Measurements from ENCODE around the gene SMIM44. TPM values are rescaled to one million over a fixed set of nuclear protein-coding genes. Genes with fewer than 3 reads are reported as not detected.

SMIM44 gene
- total RNA-seq, 4 donors from 2014 or later, result not detected

DNA sequence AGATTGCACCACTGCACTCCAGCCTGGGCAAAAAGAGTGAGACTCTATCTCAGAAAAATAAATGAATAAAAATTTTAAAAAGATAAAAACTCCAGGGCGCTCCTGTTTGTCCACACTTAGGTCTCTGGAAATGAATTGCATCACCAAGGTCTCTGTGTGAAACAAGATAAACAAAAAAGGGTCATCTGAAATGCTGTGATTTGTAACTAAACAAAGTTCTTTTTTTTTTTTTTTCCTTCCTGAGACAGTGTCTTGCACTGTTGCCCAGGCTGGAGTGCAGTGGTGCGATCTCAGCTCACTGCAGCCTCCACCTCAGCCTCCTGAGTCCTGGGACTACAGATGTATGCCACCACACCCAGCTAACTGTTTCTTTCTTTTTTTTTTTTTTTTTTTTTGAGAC, 34.4 kb upstream of the SMIM44 start:
- no peak overlapping the region for H3K27ac ChIP-seq
- no peak overlapping the region for H3K4me3 ChIP-seq
- H3K27me3 ChIP-seq, result no peaks in the 10 kb centered on the region
- H3K4me1 ChIP-seq, result peaks cover 19% of the 10 kb centered on the region
- no peak for TF ChIP-seq POLR2A (IDR thresholded peaks at IDR 0.05)
- TF ChIP-seq, protein P1, sequence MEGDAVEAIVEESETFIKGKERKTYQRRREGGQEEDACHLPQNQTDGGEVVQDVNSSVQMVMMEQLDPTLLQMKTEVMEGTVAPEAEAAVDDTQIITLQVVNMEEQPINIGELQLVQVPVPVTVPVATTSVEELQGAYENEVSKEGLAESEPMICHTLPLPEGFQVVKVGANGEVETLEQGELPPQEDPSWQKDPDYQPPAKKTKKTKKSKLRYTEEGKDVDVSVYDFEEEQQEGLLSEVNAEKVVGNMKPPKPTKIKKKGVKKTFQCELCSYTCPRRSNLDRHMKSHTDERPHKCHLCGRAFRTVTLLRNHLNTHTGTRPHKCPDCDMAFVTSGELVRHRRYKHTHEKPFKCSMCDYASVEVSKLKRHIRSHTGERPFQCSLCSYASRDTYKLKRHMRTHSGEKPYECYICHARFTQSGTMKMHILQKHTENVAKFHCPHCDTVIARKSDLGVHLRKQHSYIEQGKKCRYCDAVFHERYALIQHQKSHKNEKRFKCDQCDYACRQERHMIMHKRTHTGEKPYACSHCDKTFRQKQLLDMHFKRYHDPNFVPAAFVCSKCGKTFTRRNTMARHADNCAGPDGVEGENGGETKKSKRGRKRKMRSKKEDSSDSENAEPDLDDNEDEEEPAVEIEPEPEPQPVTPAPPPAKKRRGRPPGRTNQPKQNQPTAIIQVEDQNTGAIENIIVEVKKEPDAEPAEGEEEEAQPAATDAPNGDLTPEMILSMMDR (IDR thresholded peaks at IDR 0.05), result no peak
- TF ChIP-seq EP300 (IDR thresholded peaks at IDR 0.05), result no peak
- no peak for TF ChIP-seq POLR2AphosphoS5 (IDR thresholded peaks at IDR 0.05)
- DNase-seq (ENCODE audit: low spot score in 2 of 2), result no peak
- WGBS, result 93% methylated on average over 2 of the region's 2 CpGs
- H3K9me3 ChIP-seq, result no peaks in the 10 kb centered on the region
- H3K36me3 ChIP-seq, result peaks cover 20% of the 10 kb centered on the region

DNA sequence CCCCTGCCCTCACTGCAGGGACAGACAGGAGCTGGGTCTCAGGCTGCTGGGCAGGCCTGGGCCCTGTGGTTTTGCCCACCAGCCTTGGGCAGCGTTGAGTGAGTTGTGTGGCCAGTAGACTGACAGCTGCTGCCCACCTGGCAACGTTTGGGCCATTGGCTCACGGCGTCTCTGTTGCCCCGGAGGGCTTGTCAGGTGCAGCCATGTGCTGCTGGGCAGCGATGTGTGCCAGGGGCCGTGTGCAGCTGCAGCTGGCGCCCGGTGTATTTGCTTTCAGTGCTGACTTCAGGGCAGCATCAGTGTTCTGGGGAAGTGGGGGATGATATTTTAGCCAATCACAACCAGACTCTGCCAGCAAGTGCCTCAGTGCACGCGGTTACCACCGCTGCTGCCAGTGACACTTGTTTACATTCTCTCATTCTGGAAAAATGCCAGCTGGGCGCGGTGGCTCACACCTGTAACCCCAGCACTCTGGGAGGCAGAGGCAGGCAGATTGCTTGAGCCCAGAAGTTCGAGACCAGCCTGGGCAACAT, 33.5 kb upstream of the SMIM44 start:
- Histone ChIP-seq H3K27ac (no peak overlapping the region), H3K4me3 (no peak overlapping the region), H3K27me3 (no peaks in the 10 kb centered on the region), H3K4me1 (peaks cover 19% of the 10 kb centered on the region), H3K9me3 (no peaks in the 10 kb centered on the region), H3K36me3 (peaks cover 13% of the 10 kb centered on the region)
- no peak for DNase-seq (ENCODE audit: low spot score in 2 of 2)
- WGBS, result 64% methylated on average over 10 of the region's 15 CpGs
- TF ChIP-seq, protein P1 (IDR thresholded peaks at IDR 0.05), result no peak
- TF ChIP-seq POLR2A (IDR thresholded peaks at IDR 0.05) (no peak), POLR2AphosphoS5 (IDR thresholded peaks at IDR 0.05) (no peak), EP300 (IDR thresholded peaks at IDR 0.05) (no peak)

DNA sequence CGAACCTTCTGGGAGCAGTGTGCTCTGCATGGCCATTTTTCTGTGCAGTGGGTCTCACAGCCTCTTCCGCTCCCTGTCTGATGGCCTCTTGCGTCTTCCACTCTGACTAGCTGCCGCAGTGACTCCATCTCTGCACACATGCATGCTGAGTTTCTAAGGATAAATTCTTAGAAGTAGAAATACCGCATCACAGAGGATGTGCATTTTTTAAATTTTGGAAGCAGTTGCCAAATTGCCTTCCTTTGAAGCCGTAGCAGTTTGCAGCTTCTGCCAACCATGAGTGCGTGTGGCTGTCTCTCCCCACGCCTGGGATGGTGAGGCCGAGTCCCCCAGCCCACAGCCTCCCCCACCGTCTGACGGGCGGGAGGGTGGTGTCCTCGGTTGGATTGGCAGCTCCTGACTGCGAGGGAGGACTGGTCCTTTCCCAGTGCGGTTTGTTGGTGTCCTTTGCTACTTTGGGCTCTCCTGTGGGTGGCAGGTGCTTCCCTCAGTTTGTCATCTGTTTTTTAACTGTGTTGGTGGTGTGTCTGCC, 32.7 kb upstream of the SMIM44 start:
- no peak for DNase-seq (ENCODE audit: low spot score in 2 of 2)
- H3K9me3 ChIP-seq, result no peaks in the 10 kb centered on the region
- H3K27ac ChIP-seq, result no peak overlapping the region
- TF ChIP-seq POLR2AphosphoS5 (IDR thresholded peaks at IDR 0.05) (no peak), EP300 (IDR thresholded peaks at IDR 0.05) (no peak), POLR2A (IDR thresholded peaks at IDR 0.05) (no peak)
- TF ChIP-seq, protein P1 (IDR thresholded peaks at IDR 0.05), result no peak
- peaks cover 18% of the 10 kb centered on the region for H3K4me1 ChIP-seq
- peaks cover 18% of the 10 kb centered on the region for H3K36me3 ChIP-seq
- H3K4me3 ChIP-seq, result no peak overlapping the region
- WGBS, result 50% methylated on average over 15 of the region's 15 CpGs
- H3K27me3 ChIP-seq, result no peaks in the 10 kb centered on the region

DNA sequence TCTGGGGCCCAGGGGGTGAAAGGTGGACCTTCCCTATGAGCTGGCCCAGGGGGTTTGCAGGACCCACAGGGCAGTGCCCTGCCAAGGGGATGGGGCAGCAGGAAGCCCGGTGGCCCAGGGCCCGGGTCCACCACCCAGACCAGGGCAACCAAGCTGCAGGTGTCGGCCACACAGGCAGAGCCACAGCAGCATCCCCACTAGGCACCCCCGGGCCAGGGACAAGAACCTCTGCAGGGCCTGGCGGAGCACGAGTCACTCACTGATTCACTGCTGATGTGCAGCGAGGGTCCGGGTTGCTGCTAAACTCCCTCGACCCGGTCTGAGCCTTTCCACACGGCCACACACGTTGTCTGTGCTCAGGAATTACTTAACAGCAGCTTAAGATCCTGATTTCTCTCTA, 31.7 kb upstream of the SMIM44 start:
- Histone ChIP-seq H3K9me3 (no peaks in the 10 kb centered on the region), H3K27me3 (no peaks in the 10 kb centered on the region), H3K4me1 (peaks cover 13% of the 10 kb centered on the region), H3K36me3 (peaks cover 24% of the 10 kb centered on the region), H3K27ac (no peak overlapping the region), H3K4me3 (no peak overlapping the region)
- no peak for DNase-seq (ENCODE audit: low spot score in 2 of 2)
- 89% methylated on average over 12 of the region's 12 CpGs for WGBS
- TF ChIP-seq, protein P1 (IDR thresholded peaks at IDR 0.05), result no peak
- TF ChIP-seq EP300 (IDR thresholded peaks at IDR 0.05), result no peak
- TF ChIP-seq POLR2A (IDR thresholded peaks at IDR 0.05), result no peak

DNA sequence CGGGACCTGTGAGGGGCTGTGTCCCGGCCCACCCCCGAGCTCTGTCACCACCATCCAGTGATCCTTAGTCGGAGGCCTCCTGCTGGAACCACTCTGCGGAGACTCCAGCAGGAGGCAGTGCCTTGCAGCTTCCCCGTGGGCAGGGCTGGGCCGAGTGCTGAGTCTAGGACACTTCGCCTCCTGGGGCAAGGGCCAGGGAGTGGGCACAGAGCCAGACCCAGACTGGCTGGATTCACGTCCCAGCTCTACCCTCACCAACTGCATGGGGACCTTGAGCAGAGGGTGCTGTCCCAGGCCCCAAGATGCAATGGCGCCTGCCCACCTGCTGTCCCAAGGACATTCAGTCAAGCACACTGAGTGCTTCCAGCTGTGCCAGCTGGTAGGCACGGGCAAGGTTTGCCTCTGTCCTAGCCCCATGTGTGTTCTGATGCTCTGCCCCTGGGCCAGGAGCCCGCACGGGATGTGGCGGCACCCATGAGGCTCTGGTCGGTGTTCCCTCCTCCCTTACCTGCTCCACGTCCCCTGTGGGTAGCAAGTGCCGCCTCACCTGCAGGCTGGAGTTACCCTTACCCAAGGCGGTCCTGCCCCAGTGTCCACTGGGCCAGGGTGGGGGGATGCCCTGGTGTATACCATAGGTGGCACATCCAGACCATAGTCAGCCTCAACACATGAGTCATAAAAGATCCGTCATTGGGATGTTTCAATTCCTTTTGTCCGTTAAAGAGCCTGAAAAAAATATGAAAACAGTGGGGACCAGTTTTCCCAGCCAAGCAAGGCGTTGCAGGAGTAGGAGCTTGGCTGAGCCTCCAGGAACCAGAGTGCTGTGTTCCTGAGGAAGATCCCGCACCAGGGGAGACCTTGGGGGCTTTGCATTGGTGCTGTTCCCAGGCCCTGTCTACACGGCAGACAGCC, 30.2 kb upstream of the SMIM44 start:
- peaks cover 19% of the 10 kb centered on the region for H3K4me1 ChIP-seq
- H3K27ac ChIP-seq, result no peak overlapping the region
- H3K4me3 ChIP-seq, result no peak overlapping the region
- WGBS, result 80% methylated on average over 15 of the region's 23 CpGs
- no peak for TF ChIP-seq POLR2AphosphoS5 (IDR thresholded peaks at IDR 0.05)
- TF ChIP-seq POLR2A (IDR thresholded peaks at IDR 0.05), result no peak
- TF ChIP-seq EP300 (IDR thresholded peaks at IDR 0.05), result no peak
- TF ChIP-seq, protein P1 (IDR thresholded peaks at IDR 0.05), result no peak
- H3K36me3 ChIP-seq, result peaks cover 28% of the 10 kb centered on the region
- peak in 1 of 2 donors; percentile 57 for DNase-seq (ENCODE audit: low spot score in 2 of 2)
- H3K9me3 ChIP-seq, result no peaks in the 10 kb centered on the region
- H3K27me3 ChIP-seq, result no peaks in the 10 kb centered on the region
